HG03135 (cell line): ENCODE data around the gene SPATA32.

Experiments
- ATAC-seq: cut with Tn5 transposase; IDR thresholded peaks from one replicate; pipeline ENCODE4 v1.9.1; 2021; ENCODE audit warnings: mild to moderate bottlenecking, moderate library complexity; ENCODE audit not compliant: unreplicated experiment

Gene SPATA32

GRCh38 chr17:45248132-45248957, 13.5 kb downstream of the SPATA32 start:
- ATAC-seq, result peak; percentile 51

GRCh38 chr17:45247429-45248131, 14.3 kb downstream of the SPATA32 start:
- ATAC-seq, result peak; percentile 72

- no peak for ATAC-seq
Observed at GRCh38 chr17:45246861-45247428, 14.9 kb downstream of the SPATA32 start.

GRCh38 chr17:45246338-45246737, 15.6 kb downstream of the SPATA32 start:
- ATAC-seq, result no peak

- no peak for ATAC-seq
Observed at GRCh38 chr17:45244725-45245656, 16.9 kb downstream of the SPATA32 start.

GRCh38 chr17:45243750-45244149, 18.1 kb downstream of the SPATA32 start:
- no peak for ATAC-seq

- ATAC-seq, result no peak
Observed at GRCh38 chr17:45242029-45242414, 19.9 kb downstream of the SPATA32 start.

GRCh38 chr17:45241328-45242028, 20.4 kb downstream of the SPATA32 start:
- no peak for ATAC-seq

GRCh38 chr17:45240905-45241327, 21.0 kb downstream of the SPATA32 start:
- no peak for ATAC-seq

GRCh38 chr17:45238155-45238774, 23.6 kb downstream of the SPATA32 start:
- ATAC-seq, result no peak

- no peak for ATAC-seq
Observed at GRCh38 chr17:45237686-45238085, 24.2 kb downstream of the SPATA32 start.

- ATAC-seq, result no peak
Observed at GRCh38 chr17:45236282-45236606, 25.6 kb downstream of the SPATA32 start.

- ATAC-seq, result no peak
Observed at GRCh38 chr17:45235416-45236281, 26.2 kb downstream of the SPATA32 start.

GRCh38 chr17:45234641-45235415, 27.1 kb downstream of the SPATA32 start:
- ATAC-seq, result no peak

GRCh38 chr17:45233423-45233924, 28.4 kb downstream of the SPATA32 start:
- no peak for ATAC-seq

- ATAC-seq, result no peak
Observed at GRCh38 chr17:45232514-45233422, 29.1 kb downstream of the SPATA32 start.
